Gastroesophageal sphincter (tissue), 4 donors: ENCODE data around the gene IGIP. TPM values are rescaled to one million over a fixed set of nuclear protein-coding genes. Genes with fewer than 3 reads are reported as not detected.

ENCODE experiments used
- ATAC-seq: fragments of 150-250 bp; one replicate; pipeline ENCODE4 v1.9.1; 2016; ENCODE audit warnings: mild to moderate bottlenecking, moderate library complexity
- H3K27ac ChIP-seq, 4 donors: fragments of 200-600 bp; sonication (generic) in 3 of 4; 1 replicate in 3 of 4; 2 replicates in 1 of 4; pipeline ENCODE4 v1.5.1; 2016 to 2019
- H3K27me3 ChIP-seq: fragments of 200-600 bp; sonication (generic); one replicate; pipeline ENCODE4 v1.5.1; 2019
- H3K36me3 ChIP-seq, 2 donors: fragments of 200-600 bp; sonication (generic); one replicate each; pipeline ENCODE4 v1.5.1; 2019; ENCODE audit warnings: control low read depth in 1 of 2
- H3K4me1 ChIP-seq, 3 donors: fragments of 200-600 bp; sonication (generic); 1 replicate in 2 of 3; 2 replicates in 1 of 3; pipeline ENCODE4 v1.5.1; 2016 to 2019; ENCODE audit warnings: control low read depth in 2 of 3
- H3K4me3 ChIP-seq, 2 donors: fragments of 200-600 bp; sonication (generic); one replicate each; pipeline ENCODE4 v1.5.1; 2019; ENCODE audit warnings: mild to moderate bottlenecking in 1 of 2, moderate library complexity in 1 of 2
- H3K9me3 ChIP-seq, 3 donors: fragments of 200-600 bp; sonication (generic); one replicate each; pipeline ENCODE4 v1.5.1; 2017 to 2019; ENCODE audit warnings: control low read depth in 2 of 3
- EP300 ChIP-seq: sonication (generic); formaldehyde crosslinking; IDR thresholded peaks from one replicate; pipeline ENCODE4 v1.6.1; 2017; ENCODE audit warnings: antibody characterized with exemption, mild to moderate bottlenecking
- POLR2A ChIP-seq, 2 donors: fragments of 450-650 bp; IDR thresholded peaks; one replicate each; pipeline ENCODE4 v1.6.1; 2017; ENCODE audit warnings: antibody characterized with exemption in 2 of 2, mild to moderate bottlenecking in 2 of 2, moderate library complexity in 1 of 2
- POLR2AphosphoS5 ChIP-seq: sonication (generic); formaldehyde crosslinking; IDR thresholded peaks from one replicate; pipeline ENCODE4 v1.6.1; 2017; ENCODE audit warnings: antibody characterized with exemption
- WGBS, 2 donors: methylation state at CpG; one replicate each; pipeline ENCODE4 v1.1.5; 2018; ENCODE audit warnings: low coverage in 1 of 2; 5-methylcytosine and 5-hydroxymethylcytosine counted together
- total RNA-seq, 4 donors: library from RNA; depleted of rRNA; stranded (reverse); fragments of >200 nt; gene quantifications; one replicate each; pipeline ENCODE4 v1.1.0, GENCODE V29; 2016
- TF ChIP-seq, protein P1 (sequence below), 4 experiments: fragments of 200-600 bp in 2 of 4; fragments of 450-650 bp in 2 of 4; sonication (generic) in 1 of 4; IDR thresholded peaks; one replicate each; pipeline ENCODE4 v1.5.1; 2017 to 2019; ENCODE audit warnings: antibody characterized with exemption in 4 of 4, mild to moderate bottlenecking in 2 of 4, moderate library complexity in 2 of 4

Gene IGIP
- total RNA-seq, 4 donors from 2014 or later = 26.0 to 36.6 (median 28.7) TPM

DNA sequence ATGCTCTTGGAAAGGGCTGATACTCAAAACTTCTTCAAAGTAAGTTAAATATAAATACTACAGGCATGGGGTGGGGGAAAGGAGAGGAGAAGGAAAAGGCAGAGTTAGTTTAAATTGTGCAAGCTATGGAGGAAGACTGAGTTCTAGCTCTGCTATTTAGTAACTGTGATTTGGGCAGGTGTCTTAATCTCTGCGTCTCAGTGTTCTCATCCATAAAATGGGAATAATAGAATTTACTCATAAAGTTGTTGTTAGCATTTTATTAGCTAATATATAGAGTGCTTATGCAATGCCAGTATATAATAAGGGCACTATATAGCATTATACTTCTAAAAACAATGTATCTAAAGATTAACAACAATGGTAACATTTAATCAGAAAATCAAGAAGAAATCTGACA is 24.6 kb upstream of the IGIP start:
- peaks cover 0 to 3% (median 0%) of the 10 kb centered on the region in 3 donors for H3K4me1 ChIP-seq
- no peaks in the 10 kb centered on the region for H3K27me3 ChIP-seq
- H3K36me3 ChIP-seq = no peaks in the 10 kb centered on the region
- H3K4me3 ChIP-seq = no peak overlapping the region
- ATAC-seq = no peak
- no peak for TF ChIP-seq EP300
- no peak for TF ChIP-seq POLR2A (IDR thresholded peaks at IDR 0.05)
- TF ChIP-seq, protein P1, sequence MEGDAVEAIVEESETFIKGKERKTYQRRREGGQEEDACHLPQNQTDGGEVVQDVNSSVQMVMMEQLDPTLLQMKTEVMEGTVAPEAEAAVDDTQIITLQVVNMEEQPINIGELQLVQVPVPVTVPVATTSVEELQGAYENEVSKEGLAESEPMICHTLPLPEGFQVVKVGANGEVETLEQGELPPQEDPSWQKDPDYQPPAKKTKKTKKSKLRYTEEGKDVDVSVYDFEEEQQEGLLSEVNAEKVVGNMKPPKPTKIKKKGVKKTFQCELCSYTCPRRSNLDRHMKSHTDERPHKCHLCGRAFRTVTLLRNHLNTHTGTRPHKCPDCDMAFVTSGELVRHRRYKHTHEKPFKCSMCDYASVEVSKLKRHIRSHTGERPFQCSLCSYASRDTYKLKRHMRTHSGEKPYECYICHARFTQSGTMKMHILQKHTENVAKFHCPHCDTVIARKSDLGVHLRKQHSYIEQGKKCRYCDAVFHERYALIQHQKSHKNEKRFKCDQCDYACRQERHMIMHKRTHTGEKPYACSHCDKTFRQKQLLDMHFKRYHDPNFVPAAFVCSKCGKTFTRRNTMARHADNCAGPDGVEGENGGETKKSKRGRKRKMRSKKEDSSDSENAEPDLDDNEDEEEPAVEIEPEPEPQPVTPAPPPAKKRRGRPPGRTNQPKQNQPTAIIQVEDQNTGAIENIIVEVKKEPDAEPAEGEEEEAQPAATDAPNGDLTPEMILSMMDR (IDR thresholded peaks at IDR 0.05) = no peak
- no peak for TF ChIP-seq POLR2AphosphoS5
- H3K27ac ChIP-seq = no peak overlapping the region
- 79% methylated on average over 1 of the region's 1 CpG for WGBS, 2 donors
- H3K9me3 ChIP-seq = no peaks in the 10 kb centered on the region

DNA sequence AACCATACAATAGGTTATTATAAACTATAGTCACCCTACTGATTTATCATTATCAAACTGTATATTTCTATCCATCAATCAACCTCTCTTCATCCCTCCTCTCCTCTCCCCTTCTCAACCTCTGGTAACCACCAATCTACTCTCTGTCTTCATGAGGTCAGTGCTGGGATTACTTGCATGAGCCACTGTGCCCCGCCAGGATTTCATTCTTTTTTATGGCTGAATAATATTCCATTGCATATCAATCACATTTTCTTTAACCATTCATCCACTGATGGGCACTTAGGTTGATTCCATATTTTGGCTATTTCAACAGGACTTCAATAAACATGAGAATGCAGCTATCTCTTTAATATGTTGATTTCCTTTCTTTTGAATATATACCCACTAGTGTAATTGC is 22.6 kb upstream of the IGIP start:
- TF ChIP-seq POLR2AphosphoS5 = no peak
- TF ChIP-seq EP300 = no peak
- TF ChIP-seq POLR2A (IDR thresholded peaks at IDR 0.05) = no peak
- TF ChIP-seq, protein P1 (IDR thresholded peaks at IDR 0.05) = no peak
- Histone ChIP-seq H3K4me3 (no peak overlapping the region), H3K4me1 (peaks cover 0 to 15% (median 3%) of the 10 kb centered on the region in 3 donors), H3K36me3 (no peaks in the 10 kb centered on the region), H3K9me3 (no peaks in the 10 kb centered on the region), H3K27me3 (no peaks in the 10 kb centered on the region), H3K27ac (no peak overlapping the region)
- WGBS, 2 donors = 67 to 69% methylated on average over 1 of the region's 1 CpG
- no peak for ATAC-seq

DNA sequence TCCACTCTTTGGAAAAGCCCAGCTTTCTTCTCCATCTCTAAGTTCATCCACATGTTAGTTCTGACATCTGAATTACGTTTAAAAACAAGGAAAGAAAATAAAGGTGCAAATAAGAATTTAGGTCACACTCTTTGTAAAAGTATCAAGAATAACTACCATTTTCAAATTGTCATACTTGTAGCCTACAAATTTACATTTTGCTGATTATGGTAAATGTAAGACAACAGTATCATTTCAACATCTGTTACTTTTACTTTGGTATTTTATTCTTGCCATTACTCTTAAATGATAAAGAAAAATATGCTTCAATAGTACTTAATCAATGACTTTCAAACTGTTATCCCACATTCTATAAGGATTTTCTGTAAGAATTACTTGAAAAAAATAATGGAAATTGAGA is 21.6 kb upstream of the IGIP start:
- Histone ChIP-seq H3K27ac (no peak overlapping the region), H3K36me3 (no peaks in the 10 kb centered on the region), H3K4me3 (no peak overlapping the region), H3K9me3 (no peaks in the 10 kb centered on the region), H3K27me3 (no peaks in the 10 kb centered on the region), H3K4me1 (peaks cover 3 to 25% (median 6%) of the 10 kb centered on the region in 3 donors)
- TF ChIP-seq POLR2A (IDR thresholded peaks at IDR 0.05) (no peak), EP300 (no peak), POLR2AphosphoS5 (no peak)
- TF ChIP-seq, protein P1 (IDR thresholded peaks at IDR 0.05) = no peak
- WGBS, 2 donors = 47 to 50% methylated on average over 1 of the region's 1 CpG
- ATAC-seq = no peak

DNA sequence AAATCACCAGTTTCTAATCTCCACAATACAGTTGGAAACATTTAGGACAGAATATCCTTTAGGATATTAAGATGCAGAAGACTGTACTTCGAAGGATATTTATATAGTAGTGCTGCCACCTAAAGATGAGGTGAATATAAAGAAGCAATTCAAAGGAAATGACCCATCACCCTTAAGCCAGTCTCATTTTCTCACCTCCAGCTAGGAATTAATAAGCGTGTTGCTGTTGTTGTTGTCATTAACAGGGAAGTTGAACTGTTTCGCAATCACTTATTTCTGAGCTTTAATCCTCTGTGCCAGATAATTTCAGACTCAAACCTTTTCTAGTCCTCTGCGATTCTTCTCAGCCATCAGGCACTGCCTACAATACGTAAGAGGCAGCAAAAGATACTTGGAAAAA is 19.6 kb upstream of the IGIP start:
- WGBS, 2 donors = 60 to 65% methylated on average over 5 of the region's 5 CpGs
- peak overlapping the region; percentile 93 to 99 (median 96) for H3K27ac ChIP-seq
- H3K4me1 ChIP-seq = peaks cover 3 to 45% (median 9%) of the 10 kb centered on the region in 3 donors
- no peaks in the 10 kb centered on the region for H3K9me3 ChIP-seq
- no peaks in the 10 kb centered on the region for H3K36me3 ChIP-seq
- H3K27me3 ChIP-seq = no peaks in the 10 kb centered on the region
- TF ChIP-seq, protein P1 (IDR thresholded peaks at IDR 0.05) = no peak
- TF ChIP-seq EP300 (no peak), POLR2AphosphoS5 (no peak), POLR2A (IDR thresholded peaks at IDR 0.05) (no peak)
- H3K4me3 ChIP-seq = no peak overlapping the region
- ATAC-seq = no peak

DNA sequence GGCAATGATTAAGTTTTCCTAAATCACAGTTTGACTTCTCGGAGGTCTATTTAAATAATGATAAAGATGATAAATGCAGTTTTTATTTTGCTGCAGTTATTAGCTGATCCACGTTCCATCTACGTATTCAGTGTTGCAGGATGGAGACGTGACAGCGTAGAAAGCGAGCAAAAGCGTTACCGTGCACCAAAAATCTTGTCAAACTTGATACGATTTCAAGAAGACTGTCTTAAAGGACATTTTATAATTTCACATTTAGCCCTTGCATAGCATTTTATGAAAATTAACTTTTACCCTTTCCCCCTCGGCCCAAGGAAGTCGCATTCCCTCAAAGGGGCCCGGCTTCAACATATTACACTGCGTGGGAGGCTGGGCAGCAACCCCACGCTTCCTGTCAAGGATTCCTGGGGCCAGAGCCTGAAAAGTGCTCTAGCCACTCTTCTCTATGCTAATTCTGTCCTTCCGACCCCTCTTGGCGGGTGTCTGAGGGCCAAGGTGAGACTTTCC is 18.9 kb upstream of the IGIP start:
- TF ChIP-seq EP300 (no peak), POLR2A (IDR thresholded peaks at IDR 0.05) (no peak)
- TF ChIP-seq, protein P1 (IDR thresholded peaks at IDR 0.05) = no peak
- Histone ChIP-seq H3K27ac (peak overlapping the region; percentile 93 to 99 (median 96)), H3K27me3 (no peaks in the 10 kb centered on the region), H3K9me3 (no peaks in the 10 kb centered on the region), H3K4me3 (peak overlapping the region; percentile 72 to 88), H3K4me1 (peaks cover 3 to 52% (median 9%) of the 10 kb centered on the region in 3 donors), H3K36me3 (no peaks in the 10 kb centered on the region)
- ATAC-seq = no peak
- WGBS, 2 donors = 67 to 68% methylated on average over 11 to 14 of the region's 16 CpGs
